ENCODE data around the gene SLC22A6. TPM values are rescaled to one million over a fixed set of nuclear protein-coding genes. Genes with fewer than 3 reads are reported as not detected.

SLC22A6 gene
- total RNA-seq, 1 experiment from 2014 or later: not detected

- no peak overlapping the region for H3K27ac ChIP-seq
- no peaks in the 10 kb centered on the region for H4K20me1 ChIP-seq (ENCODE audit: insufficient read depth)
- H3K27me3 ChIP-seq (ENCODE audit: insufficient read depth, low read depth): peaks cover 84% of the 10 kb centered on the region
- H2AFZ ChIP-seq: no peak overlapping the region
- no peak overlapping the region for H3K4me2 ChIP-seq
- H3K4me1 ChIP-seq (replicated peaks; ENCODE audit: insufficient read depth): no peaks in the 10 kb centered on the region
- no peaks in the 10 kb centered on the region for H3K9me2 ChIP-seq (ENCODE audit: insufficient read depth)
- no peak overlapping the region for H3K4me3 ChIP-seq
- no peaks in the 10 kb centered on the region for H3K9me3 ChIP-seq (ENCODE audit: insufficient read depth, low read depth)
- intact Hi-C loops (cut with micrococcal nuclease; ENCODE audit: unreplicated experiment): no loop called here
- no peak for DNase-seq
- TF ChIP-seq CTCF (conservative IDR thresholded peaks at IDR 0.05) (no peak), EZH2 (IDR thresholded peaks at IDR 0.05; ENCODE audit: low read depth) (no peak)
- H3K79me2 ChIP-seq (ENCODE audit: low read depth): no peaks in the 10 kb centered on the region
- H3K36me3 ChIP-seq (ENCODE audit: low read depth): no peaks in the 10 kb centered on the region
- no TSS peak for BruUV-seq (replicated peaks)
- CTCF ChIA-PET: interaction anchor here (0.6 kb wide), 1 partner anchor 930 kb away, joined by 3 read pairs; no protein-coding TSS in a partner anchor
- POLR2A ChIA-PET (ENCODE audit: unreplicated experiment): no interaction called here
- H3F3A ChIP-seq (ENCODE audit: insufficient read depth, low read depth): no peaks in the 10 kb centered on the region
Observed at GRCh38 chr11:63010934-63011439, 26.2 kb upstream of the SLC22A6 start.

GRCh38 chr11:63007920-63008319, 23.2 kb upstream of the SLC22A6 start:
- H3F3A ChIP-seq (ENCODE audit: insufficient read depth, low read depth): no peaks in the 10 kb centered on the region
- H3K4me2 ChIP-seq: no peak overlapping the region
- no peaks in the 10 kb centered on the region for H4K20me1 ChIP-seq (ENCODE audit: insufficient read depth)
- POLR2A ChIA-PET (ENCODE audit: unreplicated experiment): no interaction called here
- no TSS peak for BruUV-seq (replicated peaks)
- H3K4me1 ChIP-seq (replicated peaks; ENCODE audit: insufficient read depth): no peaks in the 10 kb centered on the region
- no peaks in the 10 kb centered on the region for H3K79me2 ChIP-seq (ENCODE audit: low read depth)
- CTCF ChIA-PET: interaction anchor here (0.5 kb wide), 1 partner anchor 579 kb away, joined by 3 read pairs; no protein-coding TSS in a partner anchor
- no peak for DNase-seq
- no peak overlapping the region for H3K27ac ChIP-seq
- no peaks in the 10 kb centered on the region for H3K9me3 ChIP-seq (ENCODE audit: insufficient read depth, low read depth)
- no peak for TF ChIP-seq EZH2 (IDR thresholded peaks at IDR 0.05; ENCODE audit: low read depth)
- no peak for TF ChIP-seq CTCF (conservative IDR thresholded peaks at IDR 0.05)
- no peak overlapping the region for H2AFZ ChIP-seq
- H3K27me3 ChIP-seq (ENCODE audit: insufficient read depth, low read depth): peaks cover 67% of the 10 kb centered on the region
- H3K9me2 ChIP-seq (ENCODE audit: insufficient read depth): no peaks in the 10 kb centered on the region
- intact Hi-C loops (cut with micrococcal nuclease; ENCODE audit: unreplicated experiment): no loop called here
- H3K4me3 ChIP-seq: no peak overlapping the region
- H3K36me3 ChIP-seq (ENCODE audit: low read depth): no peaks in the 10 kb centered on the region

- Histone ChIP-seq H3K9me3 (ENCODE audit: insufficient read depth, low read depth) (no peaks in the 10 kb centered on the region), H3K36me3 (ENCODE audit: low read depth) (no peaks in the 10 kb centered on the region), H3K4me1 (replicated peaks; ENCODE audit: insufficient read depth) (no peaks in the 10 kb centered on the region), H2AFZ (no peak overlapping the region), H3F3A (ENCODE audit: insufficient read depth, low read depth) (no peaks in the 10 kb centered on the region), H3K4me3 (no peak overlapping the region), H4K20me1 (ENCODE audit: insufficient read depth) (no peaks in the 10 kb centered on the region), H3K9me2 (ENCODE audit: insufficient read depth) (no peaks in the 10 kb centered on the region), H3K27me3 (ENCODE audit: insufficient read depth, low read depth) (peaks cover 53% of the 10 kb centered on the region), H3K4me2 (no peak overlapping the region), H3K27ac (no peak overlapping the region), H3K79me2 (ENCODE audit: low read depth) (no peaks in the 10 kb centered on the region)
- BruUV-seq (replicated peaks): no TSS peak
- intact Hi-C loops (cut with micrococcal nuclease; ENCODE audit: unreplicated experiment): no loop called here
- no peak for DNase-seq
- no peak for TF ChIP-seq EZH2 (IDR thresholded peaks at IDR 0.05; ENCODE audit: low read depth)
- no peak for TF ChIP-seq CTCF (conservative IDR thresholded peaks at IDR 0.05)
- POLR2A ChIA-PET (ENCODE audit: unreplicated experiment): no interaction called here
- CTCF ChIA-PET: no interaction called here
Observed at GRCh38 chr11:63001456-63001855, 16.7 kb upstream of the SLC22A6 start.

Data from PC-9 (cell line).